ENCODE results near the gene NRN1. TPM values are rescaled to one million over a fixed set of nuclear protein-coding genes. Genes with fewer than 3 reads are reported as not detected.

The NRN1 gene
- total RNA-seq, 1 donor from 2014 or later: 1.3 TPM

DNA sequence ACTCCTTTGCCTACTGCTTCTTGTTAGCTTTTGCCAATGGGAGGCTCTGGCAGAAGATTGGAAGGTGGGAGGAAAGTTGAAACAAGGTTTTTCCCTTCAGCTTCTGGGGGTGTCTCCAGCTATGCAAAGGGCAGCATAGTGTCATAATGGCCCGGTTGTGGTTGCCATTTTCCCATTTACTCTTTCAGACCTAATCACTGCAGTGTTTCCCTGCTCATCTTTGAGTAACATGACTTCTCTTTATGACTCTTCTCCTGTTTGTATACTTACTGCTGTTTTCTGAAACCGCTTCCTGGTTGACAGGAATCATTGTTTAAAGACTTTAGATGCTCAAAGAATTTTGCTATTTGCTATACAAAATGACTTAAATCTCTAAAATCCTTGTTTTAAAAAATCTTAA is 19.9 kb downstream of the NRN1 start:
- no peak overlapping the region for H3K4me2 ChIP-seq
- H3F3A ChIP-seq (ENCODE audit: low read depth): peaks cover 2% of the 10 kb centered on the region
- no peaks in the 10 kb centered on the region for H3K36me3 Mint-ChIP-seq
- H3K27ac Mint-ChIP-seq: no peak overlapping the region
- no peaks in the 10 kb centered on the region for H3K36me3 ChIP-seq
- no peak overlapping the region for H3K27ac ChIP-seq
- H3K27me3 ChIP-seq: peaks cover 49% of the 10 kb centered on the region
- H3K4me1 ChIP-seq: no peaks in the 10 kb centered on the region
- H3K9me3 Mint-ChIP-seq: no peaks in the 10 kb centered on the region
- no peaks in the 10 kb centered on the region for H3K9me3 ChIP-seq (ENCODE audit: low read depth)
- TF ChIP-seq EZH2 (IDR thresholded peaks at IDR 0.05) (no peak), EZH2phosphoT487 (IDR thresholded peaks at IDR 0.05) (no peak)
- TF ChIP-seq, protein P1, sequence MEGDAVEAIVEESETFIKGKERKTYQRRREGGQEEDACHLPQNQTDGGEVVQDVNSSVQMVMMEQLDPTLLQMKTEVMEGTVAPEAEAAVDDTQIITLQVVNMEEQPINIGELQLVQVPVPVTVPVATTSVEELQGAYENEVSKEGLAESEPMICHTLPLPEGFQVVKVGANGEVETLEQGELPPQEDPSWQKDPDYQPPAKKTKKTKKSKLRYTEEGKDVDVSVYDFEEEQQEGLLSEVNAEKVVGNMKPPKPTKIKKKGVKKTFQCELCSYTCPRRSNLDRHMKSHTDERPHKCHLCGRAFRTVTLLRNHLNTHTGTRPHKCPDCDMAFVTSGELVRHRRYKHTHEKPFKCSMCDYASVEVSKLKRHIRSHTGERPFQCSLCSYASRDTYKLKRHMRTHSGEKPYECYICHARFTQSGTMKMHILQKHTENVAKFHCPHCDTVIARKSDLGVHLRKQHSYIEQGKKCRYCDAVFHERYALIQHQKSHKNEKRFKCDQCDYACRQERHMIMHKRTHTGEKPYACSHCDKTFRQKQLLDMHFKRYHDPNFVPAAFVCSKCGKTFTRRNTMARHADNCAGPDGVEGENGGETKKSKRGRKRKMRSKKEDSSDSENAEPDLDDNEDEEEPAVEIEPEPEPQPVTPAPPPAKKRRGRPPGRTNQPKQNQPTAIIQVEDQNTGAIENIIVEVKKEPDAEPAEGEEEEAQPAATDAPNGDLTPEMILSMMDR (IDR thresholded peaks at IDR 0.05): no peak
- no peak overlapping the region for H3K4me3 Mint-ChIP-seq
- no peaks in the 10 kb centered on the region for H4K20me1 ChIP-seq (ENCODE audit: low read depth)
- H3K27me3 Mint-ChIP-seq (ENCODE audit: insufficient read depth, low read depth): peaks cover 6% of the 10 kb centered on the region
- no peak for DNase-seq (ENCODE audit: low spot score)
- no peaks in the 10 kb centered on the region for H3K79me2 ChIP-seq (ENCODE audit: low read depth)
- no peak overlapping the region for H3K9ac ChIP-seq
- H3K4me1 Mint-ChIP-seq: peaks cover 5% of the 10 kb centered on the region
- no peak overlapping the region for H3K4me3 ChIP-seq
- H2AFZ ChIP-seq (replicated peaks): no peak overlapping the region

DNA sequence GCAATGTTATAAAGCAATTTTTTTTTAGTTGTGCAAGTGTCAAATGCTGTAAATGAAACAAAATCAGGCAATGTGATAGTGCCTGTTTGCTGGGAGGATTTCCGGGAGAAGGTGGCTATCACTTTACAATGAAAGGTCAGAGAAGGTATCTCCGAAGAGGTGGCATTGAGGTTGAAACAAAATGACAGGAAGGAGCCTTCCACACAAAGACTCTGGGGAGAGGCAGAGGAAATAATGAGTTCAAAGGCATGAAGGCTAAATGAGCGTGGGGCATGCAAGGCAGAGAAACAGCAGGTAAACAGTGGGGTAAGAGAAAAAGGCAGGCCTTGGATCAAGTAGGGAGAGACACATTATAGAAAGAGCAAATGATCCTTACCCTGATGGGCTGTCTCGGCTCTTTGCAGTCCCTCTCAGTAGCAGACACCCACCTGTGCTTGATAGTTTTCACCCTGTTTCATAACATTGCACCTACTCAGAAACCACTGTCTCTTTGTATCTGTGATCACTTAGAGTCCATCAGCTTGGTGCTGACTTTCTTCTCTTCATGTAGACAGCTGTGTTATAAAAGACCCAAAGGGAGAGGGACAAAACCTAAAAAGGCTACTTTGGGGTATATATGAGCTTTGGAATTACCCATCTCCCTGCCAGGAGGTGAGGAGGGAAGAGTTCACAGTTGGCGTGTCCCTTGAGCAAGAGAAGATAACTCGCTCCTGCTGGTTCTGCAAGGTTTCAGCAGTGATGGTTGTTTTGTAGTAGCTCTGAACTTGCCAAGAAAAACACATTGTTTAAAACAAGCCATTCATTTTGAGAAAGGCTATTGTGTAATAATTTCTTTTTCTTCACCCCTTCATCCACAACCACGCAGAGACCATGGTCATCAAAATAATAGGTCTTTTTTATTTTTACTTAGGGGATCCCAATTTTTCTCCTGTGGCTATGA is 22.3 kb downstream of the NRN1 start:
- TF ChIP-seq EZH2 (IDR thresholded peaks at IDR 0.05) (no peak), EZH2phosphoT487 (IDR thresholded peaks at IDR 0.05) (no peak)
- TF ChIP-seq, protein P1 (IDR thresholded peaks at IDR 0.05): no peak
- H3K4me1 Mint-ChIP-seq: peaks cover 5% of the 10 kb centered on the region
- H3K27ac ChIP-seq: no peak overlapping the region
- no peaks in the 10 kb centered on the region for H3K79me2 ChIP-seq (ENCODE audit: low read depth)
- DNase-seq (ENCODE audit: low spot score): no peak
- no peak overlapping the region for H3K9ac ChIP-seq
- peaks cover 25% of the 10 kb centered on the region for H3K27me3 ChIP-seq
- no peak overlapping the region for H3K4me3 Mint-ChIP-seq
- no peaks in the 10 kb centered on the region for H3F3A ChIP-seq (ENCODE audit: low read depth)
- no peaks in the 10 kb centered on the region for H3K9me3 ChIP-seq (ENCODE audit: low read depth)
- H4K20me1 ChIP-seq (ENCODE audit: low read depth): no peaks in the 10 kb centered on the region
- H2AFZ ChIP-seq (replicated peaks): no peak overlapping the region
- peaks cover 4% of the 10 kb centered on the region for H3K27me3 Mint-ChIP-seq (ENCODE audit: insufficient read depth, low read depth)
- H3K36me3 Mint-ChIP-seq: no peaks in the 10 kb centered on the region
- no peaks in the 10 kb centered on the region for H3K4me1 ChIP-seq
- no peak overlapping the region for H3K4me2 ChIP-seq
- no peak overlapping the region for H3K27ac Mint-ChIP-seq
- no peaks in the 10 kb centered on the region for H3K9me3 Mint-ChIP-seq
- H3K4me3 ChIP-seq: no peak overlapping the region
- no peaks in the 10 kb centered on the region for H3K36me3 ChIP-seq

DNA sequence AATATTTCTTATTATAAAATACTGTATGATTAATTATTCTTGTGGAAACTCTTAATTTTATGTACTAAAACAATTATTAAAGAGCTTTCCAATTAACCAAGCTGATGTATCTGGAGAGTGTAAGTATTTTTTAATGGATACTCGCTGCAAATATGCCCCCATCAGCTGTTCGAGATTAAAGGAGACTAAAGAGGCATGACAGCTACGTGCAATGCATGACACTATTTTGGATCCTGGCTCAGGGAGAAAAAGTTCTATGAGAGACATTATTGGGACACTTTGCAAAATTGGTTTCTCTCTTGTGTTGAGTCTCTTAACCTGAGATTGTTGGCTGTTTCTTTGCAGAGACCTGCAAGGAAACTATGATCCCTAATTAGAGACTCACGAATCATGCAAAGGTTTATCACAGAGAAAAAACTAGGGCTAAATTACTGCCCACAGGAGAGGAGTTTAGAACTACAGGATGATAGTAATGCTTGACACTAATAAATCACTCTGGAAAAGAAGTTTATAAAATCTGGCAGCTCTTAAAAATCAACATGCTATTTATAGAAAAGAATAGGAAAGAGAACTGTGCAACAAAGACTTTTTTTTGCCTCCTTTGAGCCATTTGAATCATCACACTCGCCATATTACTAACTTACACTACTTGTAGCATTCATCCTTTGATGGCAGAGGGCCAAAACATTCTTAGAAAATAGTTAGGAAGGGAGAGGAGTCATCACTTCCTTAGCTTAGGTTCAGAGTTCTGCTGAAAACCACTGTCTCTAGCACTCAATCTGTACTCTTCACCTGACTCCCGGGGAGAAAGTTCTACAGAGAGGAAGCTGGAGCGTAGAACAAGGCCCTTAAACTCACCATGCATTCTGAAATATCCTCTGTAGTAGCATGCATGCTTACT is 25.3 kb downstream of the NRN1 start:
- Mint-ChIP-seq H3K4me3 (no peak overlapping the region), H3K36me3 (no peaks in the 10 kb centered on the region), H3K27ac (no peak overlapping the region), H3K9me3 (no peaks in the 10 kb centered on the region), H3K4me1 (peaks cover 5% of the 10 kb centered on the region), H3K27me3 (ENCODE audit: insufficient read depth, low read depth) (peaks cover 2% of the 10 kb centered on the region)
- Histone ChIP-seq H3F3A (ENCODE audit: low read depth) (no peaks in the 10 kb centered on the region), H3K9ac (no peak overlapping the region), H2AFZ (replicated peaks) (no peak overlapping the region), H3K9me3 (ENCODE audit: low read depth) (no peaks in the 10 kb centered on the region), H3K4me1 (no peaks in the 10 kb centered on the region), H3K79me2 (ENCODE audit: low read depth) (no peaks in the 10 kb centered on the region), H4K20me1 (ENCODE audit: low read depth) (no peaks in the 10 kb centered on the region), H3K36me3 (no peaks in the 10 kb centered on the region), H3K27ac (no peak overlapping the region), H3K4me2 (no peak overlapping the region), H3K4me3 (no peak overlapping the region), H3K27me3 (peaks cover 8% of the 10 kb centered on the region)
- DNase-seq (ENCODE audit: low spot score): no peak
- TF ChIP-seq EZH2phosphoT487 (IDR thresholded peaks at IDR 0.05) (no peak), EZH2 (IDR thresholded peaks at IDR 0.05) (no peak)
- TF ChIP-seq, protein P1 (IDR thresholded peaks at IDR 0.05): no peak

Measured in neural progenitor cell (in vitro differentiated cells).